Measurements from ENCODE around the gene KIF3C. TPM values are rescaled to one million over a fixed set of nuclear protein-coding genes. Genes with fewer than 3 reads are reported as not detected.
"Not testable (repeated sequence)": the region's sequence is repeated elsewhere in the genome, so short reads cannot be mapped to it uniquely, and the experiment has no call there.

The KIF3C gene
- 1 to 10 TPM; 3.0 to 5.3 TPM for total RNA-seq
- long read RNA-seq, full-length matches to known transcripts: 1 of 2 reads
- long read RNA-seq, partial matches to known transcripts: 1 of 2 reads
- long read RNA-seq, other reads (novel, unspliced or antisense): 0 of 2 reads

- DNase-seq (peak; percentile 78), ATAC-seq (peak; percentile 87 to 89)
- intact Hi-C loops (cut with DNase I): no loop called here
Measured at GRCh38 chr2:25982273-25982967, at the start of gene KIF3C. TSS of gene KIF3C (minus strand) at chr2:25982497. CDS start at chr2:25981917, 580 bp downstream.

- ATAC-seq; intact Hi-C loops (cut with DNase I); DNase-seq: not testable (repeated sequence)
Measured at GRCh38 chr2:26028083-26028482, 45.8 kb upstream of the KIF3C start.

GRCh38 chr2:26025509-26025908 lies 43.2 kb upstream of the KIF3C start:
- no peak for ATAC-seq
- intact Hi-C loops (cut with DNase I): no loop called here
- DNase-seq: no peak

- intact Hi-C loops (cut with DNase I): no loop called here
- ATAC-seq: no peak
- DNase-seq: no peak
Measured at GRCh38 chr2:26024260-26024659, 42.0 kb upstream of the KIF3C start.

GRCh38 chr2:26020231-26020640 lies 37.9 kb upstream of the KIF3C start:
- intact Hi-C loops (cut with DNase I): no loop called here
- ATAC-seq: no peak
- no peak for DNase-seq

- peak; percentile 97 to 100 for ATAC-seq
- intact Hi-C loops (cut with DNase I): no loop called here
- DNase-seq: peak; percentile 79
Measured at GRCh38 chr2:26018184-26019055, 36.1 kb upstream of the KIF3C start.

- ATAC-seq (peak in 1 of 2 donors; percentile 5), DNase-seq (no peak)
- intact Hi-C loops (cut with DNase I): no loop called here
Measured at GRCh38 chr2:26017464-26018183, 35.3 kb upstream of the KIF3C start.

GRCh38 chr2:26016706-26017045 lies 34.4 kb upstream of the KIF3C start:
- DNase-seq; ATAC-seq; intact Hi-C loops (cut with DNase I): not testable (repeated sequence)

- ATAC-seq (no peak), DNase-seq (no peak)
- intact Hi-C loops (cut with DNase I): no loop called here
Measured at GRCh38 chr2:26016012-26016705, 33.9 kb upstream of the KIF3C start.

- no peak for ATAC-seq
- no peak for DNase-seq
- intact Hi-C loops (cut with DNase I): no loop called here
Measured at GRCh38 chr2:26013668-26014067, 31.4 kb upstream of the KIF3C start.

- peak; percentile 70 to 71 for ATAC-seq
- peak; percentile 67 for DNase-seq
- intact Hi-C loops (cut with DNase I): no loop called here
Measured at GRCh38 chr2:26011990-26012856, 29.9 kb upstream of the KIF3C start.

- intact Hi-C loops (cut with DNase I): no loop called here
- DNase-seq (no peak), ATAC-seq (no peak)
Measured at GRCh38 chr2:26011609-26011989, 29.3 kb upstream of the KIF3C start.

- intact Hi-C loops (cut with DNase I): no loop called here
- no peak for DNase-seq
- ATAC-seq: no peak
Measured at GRCh38 chr2:26010943-26011342, 28.6 kb upstream of the KIF3C start.

GRCh38 chr2:26009567-26009963 lies 27.3 kb upstream of the KIF3C start:
- DNase-seq (no peak), ATAC-seq (no peak)
- intact Hi-C loops (cut with DNase I): no loop called here

GRCh38 chr2:26008851-26009566 lies 26.7 kb upstream of the KIF3C start:
- intact Hi-C loops (cut with DNase I): no loop called here
- DNase-seq: peak; percentile 54
- ATAC-seq: peak; percentile 87 to 95

GRCh38 chr2:26008095-26008494 lies 25.8 kb upstream of the KIF3C start:
- DNase-seq (no peak), ATAC-seq (no peak)
- intact Hi-C loops (cut with DNase I): no loop called here

GRCh38 chr2:26002632-26003310 lies 20.5 kb upstream of the KIF3C start:
- intact Hi-C loops (cut with DNase I): no loop called here
- DNase-seq (no peak), ATAC-seq (peak; percentile 28 to 58)
